ENCODE data around the gene NWD2.

NWD2 gene

GRCh38 chr4:37359261-37359660 lies 114.7 kb downstream of the NWD2 start:
- no peak overlapping the region for H3K4me3 ChIP-seq (ENCODE audit: control insufficient read depth, low read depth, low read length)
- no peak for DNase-seq (ENCODE audit: low read depth)
- no peak for TF ChIP-seq CTCF (conservative IDR thresholded peaks at IDR 0.05; ENCODE audit: control insufficient read depth, insufficient read depth, low read depth, low read length)

- DNase-seq (ENCODE audit: low read depth) = no peak
- no peak for TF ChIP-seq CTCF (conservative IDR thresholded peaks at IDR 0.05; ENCODE audit: control insufficient read depth, insufficient read depth, low read depth, low read length)
- H3K4me3 ChIP-seq (ENCODE audit: control insufficient read depth, low read depth, low read length) = no peak overlapping the region
These were observed 121.3 kb downstream of the NWD2 start for GRCh38 chr4:37365888-37366287.

GRCh38 chr4:37367901-37368300 lies 123.4 kb downstream of the NWD2 start:
- no peak for TF ChIP-seq CTCF (conservative IDR thresholded peaks at IDR 0.05; ENCODE audit: control insufficient read depth, insufficient read depth, low read depth, low read length)
- no peak for DNase-seq (ENCODE audit: low read depth)

GRCh38 chr4:37370052-37370451 lies 125.5 kb downstream of the NWD2 start:
- TF ChIP-seq CTCF (conservative IDR thresholded peaks at IDR 0.05; ENCODE audit: control insufficient read depth, insufficient read depth, low read depth, low read length) = no peak

More at GRCh38 chr4:37367901-37368300, 123.4 kb downstream of the NWD2 start:
- no peak overlapping the region for H3K4me3 ChIP-seq (ENCODE audit: control insufficient read depth, low read depth, low read length)

GRCh38 chr4:37381040-37381668 lies 136.6 kb downstream of the NWD2 start:
- no peak for DNase-seq (ENCODE audit: low read depth)
- H3K4me3 ChIP-seq (ENCODE audit: control insufficient read depth, low read depth, low read length) = no peak overlapping the region
- no peak for TF ChIP-seq CTCF (conservative IDR thresholded peaks at IDR 0.05; ENCODE audit: control insufficient read depth, insufficient read depth, low read depth, low read length)

More at GRCh38 chr4:37370052-37370451, 125.5 kb downstream of the NWD2 start:
- no peak for DNase-seq (ENCODE audit: low read depth)
- H3K4me3 ChIP-seq (ENCODE audit: control insufficient read depth, low read depth, low read length) = no peak overlapping the region

- no peak overlapping the region for H3K4me3 ChIP-seq (ENCODE audit: control insufficient read depth, low read depth, low read length)
- peak; percentile 30 for DNase-seq (ENCODE audit: low read depth)
- TF ChIP-seq CTCF (conservative IDR thresholded peaks at IDR 0.05; ENCODE audit: control insufficient read depth, insufficient read depth, low read depth, low read length) = peak; percentile 61
These were observed 139.2 kb downstream of the NWD2 start for GRCh38 chr4:37383579-37384229.

Measured in fibroblast of mammary gland (primary cell).